Measurements from ENCODE around the gene NTRK3.

DNA sequence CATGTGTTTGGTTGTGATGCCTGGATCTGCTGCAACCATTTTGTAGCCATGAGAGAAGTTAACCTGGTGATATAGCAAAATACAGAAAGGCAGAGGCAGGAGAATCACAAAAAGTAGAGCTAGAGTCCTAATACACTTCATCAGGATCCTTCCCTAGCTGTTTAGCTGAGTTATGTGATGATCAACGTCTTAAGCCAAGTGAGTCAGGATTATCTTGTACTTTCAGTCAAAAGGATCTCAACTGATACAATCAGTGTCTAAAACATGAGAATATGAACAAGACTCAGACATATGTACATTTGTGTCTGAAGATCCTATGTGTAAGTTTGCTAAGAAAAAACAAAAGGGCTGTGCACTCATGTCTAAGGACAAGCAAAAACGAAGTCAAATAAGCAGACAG, 236.9 kb downstream of the NTRK3 start:
- TF ChIP-seq, protein P1, sequence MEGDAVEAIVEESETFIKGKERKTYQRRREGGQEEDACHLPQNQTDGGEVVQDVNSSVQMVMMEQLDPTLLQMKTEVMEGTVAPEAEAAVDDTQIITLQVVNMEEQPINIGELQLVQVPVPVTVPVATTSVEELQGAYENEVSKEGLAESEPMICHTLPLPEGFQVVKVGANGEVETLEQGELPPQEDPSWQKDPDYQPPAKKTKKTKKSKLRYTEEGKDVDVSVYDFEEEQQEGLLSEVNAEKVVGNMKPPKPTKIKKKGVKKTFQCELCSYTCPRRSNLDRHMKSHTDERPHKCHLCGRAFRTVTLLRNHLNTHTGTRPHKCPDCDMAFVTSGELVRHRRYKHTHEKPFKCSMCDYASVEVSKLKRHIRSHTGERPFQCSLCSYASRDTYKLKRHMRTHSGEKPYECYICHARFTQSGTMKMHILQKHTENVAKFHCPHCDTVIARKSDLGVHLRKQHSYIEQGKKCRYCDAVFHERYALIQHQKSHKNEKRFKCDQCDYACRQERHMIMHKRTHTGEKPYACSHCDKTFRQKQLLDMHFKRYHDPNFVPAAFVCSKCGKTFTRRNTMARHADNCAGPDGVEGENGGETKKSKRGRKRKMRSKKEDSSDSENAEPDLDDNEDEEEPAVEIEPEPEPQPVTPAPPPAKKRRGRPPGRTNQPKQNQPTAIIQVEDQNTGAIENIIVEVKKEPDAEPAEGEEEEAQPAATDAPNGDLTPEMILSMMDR (IDR thresholded peaks at IDR 0.05; ENCODE audit: borderline replicate concordance, extremely low read depth, low read length, poor library complexity, severe bottlenecking): no peak
- no peak for TF ChIP-seq EZH2 (IDR thresholded peaks at IDR 0.05; ENCODE audit: borderline replicate concordance, low read depth, low read length, severe bottlenecking)
